Activated gamma-delta T cell treated with Interleukin-2 at 50 U/mL for 16 hours (primary cell): Measurements from ENCODE around the gene AGBL4.

Source experiments
- DNase-seq: peaks from one replicate; pipeline ENCODE4 v3.0.0-alpha.2; 2020

Gene AGBL4

GRCh38 chr1:49694251-49694827, 329.4 kb downstream of the AGBL4 start:
- no peak for DNase-seq

- no peak for DNase-seq
Measured at GRCh38 chr1:49686107-49686506, 337.6 kb downstream of the AGBL4 start.

GRCh38 chr1:49677706-49678105, 346.0 kb downstream of the AGBL4 start:
- no peak for DNase-seq

- no peak for DNase-seq
Measured at GRCh38 chr1:49651136-49651535, 372.6 kb downstream of the AGBL4 start.

- DNase-seq = no peak
Measured at GRCh38 chr1:49630156-49630555, 393.6 kb downstream of the AGBL4 start.

- no peak for DNase-seq
Measured at GRCh38 chr1:49627781-49628180, 396.0 kb downstream of the AGBL4 start.

GRCh38 chr1:49626472-49626871, 397.3 kb downstream of the AGBL4 start:
- DNase-seq = no peak

- no peak for DNase-seq
Measured at GRCh38 chr1:49622877-49623276, 400.9 kb downstream of the AGBL4 start.

GRCh38 chr1:49606082-49606481, 417.7 kb downstream of the AGBL4 start:
- DNase-seq = no peak

GRCh38 chr1:49597436-49597835, 426.3 kb downstream of the AGBL4 start:
- no peak for DNase-seq

- no peak for DNase-seq
Measured at GRCh38 chr1:49576327-49576901, 447.3 kb downstream of the AGBL4 start.

GRCh38 chr1:49556676-49557234, 467.0 kb downstream of the AGBL4 start:
- DNase-seq = no peak

- DNase-seq = no peak
Measured at GRCh38 chr1:49552101-49552500, 471.7 kb downstream of the AGBL4 start.

GRCh38 chr1:49544615-49545014, 479.1 kb downstream of the AGBL4 start:
- no peak for DNase-seq

- DNase-seq = no peak
Measured at GRCh38 chr1:49541096-49541752, 482.5 kb downstream of the AGBL4 start.

- DNase-seq = no peak
Measured at GRCh38 chr1:49527606-49528305, 496.0 kb downstream of the AGBL4 start.

GRCh38 chr1:49526672-49527071, 497.1 kb downstream of the AGBL4 start:
- DNase-seq = no peak

GRCh38 chr1:49523764-49524163, 500.0 kb downstream of the AGBL4 start:
- DNase-seq = no peak

GRCh38 chr1:49466961-49467360, 556.8 kb downstream of the AGBL4 start:
- DNase-seq = no peak

- DNase-seq = no peak
Measured at GRCh38 chr1:49465486-49466185, 558.1 kb downstream of the AGBL4 start.

GRCh38 chr1:49448200-49448599, 575.6 kb downstream of the AGBL4 start:
- DNase-seq = no peak

GRCh38 chr1:49436865-49437264, 586.9 kb downstream of the AGBL4 start:
- no peak for DNase-seq

- no peak for DNase-seq
Measured at GRCh38 chr1:49435291-49435690, 588.5 kb downstream of the AGBL4 start.
